HUES6 (cell line): Measurements from ENCODE around the gene GYPB.
A peak's percentile ranks its signal among the peaks of the same experiment; 100 is the strongest.
"Not testable (repeated sequence)": the region's sequence is repeated elsewhere in the genome, so short reads cannot be mapped to it uniquely, and the experiment has no call there.

Experiments
- H3K27ac ChIP-seq: 2 replicates; pipeline ENCODE4 v1.7.0; 2013; ENCODE audit warnings: low read depth, mild to moderate bottlenecking, low read length, inconsistent platforms
- H3K27me3 ChIP-seq: 2 replicates; pipeline ENCODE4 v1.6.1; 2013; ENCODE audit warnings: low read length; ENCODE audit not compliant: control insufficient read depth, insufficient read depth
- H3K36me3 ChIP-seq: 2 replicates; pipeline ENCODE4 v1.6.1; 2013; ENCODE audit warnings: low read length; ENCODE audit not compliant: control insufficient read depth, insufficient read depth
- H3K4me1 ChIP-seq: 2 replicates; pipeline ENCODE4 v1.6.1; 2013; ENCODE audit warnings: low read length; ENCODE audit not compliant: control insufficient read depth, insufficient read depth
- H3K4me3 ChIP-seq: 2 replicates; pipeline ENCODE4 v1.5.1; 2013; ENCODE audit warnings: low read depth, low read length
- H3K9ac ChIP-seq: one replicate; pipeline ENCODE4 v1.6.1; 2013; ENCODE audit warnings: mild to moderate bottlenecking, low read length
- H3K9me3 ChIP-seq: 2 replicates; pipeline ENCODE4 v1.6.1; 2013; ENCODE audit warnings: low read depth, low read length; ENCODE audit not compliant: control insufficient read depth, insufficient read depth

Gene GYPB

DNA sequence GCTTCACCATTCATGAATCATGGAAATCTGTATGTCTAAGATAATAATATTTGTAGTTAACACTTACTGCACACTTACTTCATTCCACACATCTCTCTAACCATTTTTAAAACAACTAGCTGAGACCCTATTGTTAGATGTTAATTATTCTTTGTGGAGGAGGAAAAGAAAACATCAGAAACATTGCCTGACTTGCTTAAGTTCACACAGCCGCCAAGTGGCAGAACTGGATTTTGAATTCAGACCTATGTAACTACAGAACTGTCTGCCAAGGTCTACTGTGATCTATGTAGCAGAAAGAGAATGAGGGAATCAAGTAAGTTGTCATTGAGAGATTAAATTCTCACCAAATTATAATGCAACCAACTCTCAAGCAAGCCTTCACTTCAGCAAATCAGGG lies 11.2 kb downstream of the GYPB start:
- H3K9ac ChIP-seq, H3K27ac ChIP-seq, H3K36me3 ChIP-seq, H3K27me3 ChIP-seq, H3K4me1 ChIP-seq, H3K4me3 ChIP-seq, H3K9me3 ChIP-seq: not testable (repeated sequence)

GRCh38 chr4:144006200-144006803 lies 12.9 kb downstream of the GYPB start:
- H3K27me3 ChIP-seq, H3K36me3 ChIP-seq, H3K4me1 ChIP-seq: not testable (repeated sequence)

GRCh38 chr4:144005558-144005953 lies 13.6 kb downstream of the GYPB start:
- not testable (repeated sequence) for H3K27ac ChIP-seq, H3K9me3 ChIP-seq, H3K4me3 ChIP-seq, H3K36me3 ChIP-seq, H3K27me3 ChIP-seq, H3K4me1 ChIP-seq, H3K9ac ChIP-seq

More at GRCh38 chr4:144006200-144006803, 12.9 kb downstream of the GYPB start:
- not testable (repeated sequence) for H3K27ac ChIP-seq, H3K9me3 ChIP-seq, H3K9ac ChIP-seq, H3K4me3 ChIP-seq

GRCh38 chr4:144004868-144005557 lies 14.2 kb downstream of the GYPB start:
- not testable (repeated sequence) for H3K4me3 ChIP-seq, H3K4me1 ChIP-seq, H3K9me3 ChIP-seq, H3K36me3 ChIP-seq, H3K27ac ChIP-seq, H3K27me3 ChIP-seq, H3K9ac ChIP-seq

DNA sequence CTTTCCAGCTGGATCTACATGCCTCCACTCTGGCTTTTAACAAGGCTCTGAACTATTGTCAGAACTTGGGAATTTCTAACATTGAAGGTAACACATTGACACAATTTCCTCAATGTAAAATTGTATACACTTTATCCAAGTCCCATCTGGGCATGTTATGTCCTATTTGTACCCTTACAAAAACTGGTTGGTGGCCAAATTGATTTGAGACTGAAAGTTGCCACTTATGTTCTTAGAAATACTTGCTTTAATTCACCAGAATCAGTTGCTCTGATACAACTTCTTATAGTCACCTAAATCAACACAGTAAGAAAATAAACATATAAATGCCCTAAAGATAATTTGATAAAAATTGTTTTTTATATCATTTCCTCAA lies 15.3 kb downstream of the GYPB start:
- H3K4me3 ChIP-seq, H3K4me1 ChIP-seq, H3K9ac ChIP-seq, H3K36me3 ChIP-seq, H3K27me3 ChIP-seq, H3K9me3 ChIP-seq, H3K27ac ChIP-seq: not testable (repeated sequence)

DNA sequence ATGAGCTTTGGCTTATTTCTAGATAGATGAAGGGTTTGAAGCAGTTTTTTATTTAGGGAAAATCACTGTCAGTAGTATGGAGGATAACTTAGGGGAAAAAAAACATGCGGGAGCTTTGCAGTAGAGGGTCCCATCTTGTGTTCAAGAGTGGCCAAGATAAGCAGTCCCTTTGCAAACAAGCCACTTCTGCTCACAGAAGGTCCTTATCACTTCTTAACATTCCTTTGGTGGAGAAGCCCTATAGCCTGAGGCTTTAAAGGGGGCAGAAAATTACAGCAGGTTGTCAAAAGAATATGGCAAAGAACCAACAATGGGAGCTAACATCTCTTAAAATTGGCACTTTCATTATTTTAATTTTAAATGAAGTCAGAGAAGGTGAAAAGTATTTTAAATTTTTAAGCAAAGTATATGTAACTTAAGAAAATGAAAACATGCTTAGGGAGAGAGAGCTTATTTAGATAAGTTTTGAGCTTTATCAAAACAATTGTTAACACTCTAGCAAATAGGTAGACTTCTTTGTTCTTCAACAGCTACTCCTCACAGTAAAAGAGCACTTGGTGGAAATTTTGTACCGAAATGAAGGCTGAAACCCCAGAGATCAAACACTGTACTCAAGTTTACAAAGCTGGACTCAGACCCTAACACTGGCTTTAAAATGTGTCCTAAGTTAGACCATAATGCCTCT lies 15.8 kb downstream of the GYPB start:
- not testable (repeated sequence) for H3K4me1 ChIP-seq, H3K36me3 ChIP-seq, H3K27me3 ChIP-seq, H3K9me3 ChIP-seq, H3K4me3 ChIP-seq, H3K9ac ChIP-seq, H3K27ac ChIP-seq

DNA sequence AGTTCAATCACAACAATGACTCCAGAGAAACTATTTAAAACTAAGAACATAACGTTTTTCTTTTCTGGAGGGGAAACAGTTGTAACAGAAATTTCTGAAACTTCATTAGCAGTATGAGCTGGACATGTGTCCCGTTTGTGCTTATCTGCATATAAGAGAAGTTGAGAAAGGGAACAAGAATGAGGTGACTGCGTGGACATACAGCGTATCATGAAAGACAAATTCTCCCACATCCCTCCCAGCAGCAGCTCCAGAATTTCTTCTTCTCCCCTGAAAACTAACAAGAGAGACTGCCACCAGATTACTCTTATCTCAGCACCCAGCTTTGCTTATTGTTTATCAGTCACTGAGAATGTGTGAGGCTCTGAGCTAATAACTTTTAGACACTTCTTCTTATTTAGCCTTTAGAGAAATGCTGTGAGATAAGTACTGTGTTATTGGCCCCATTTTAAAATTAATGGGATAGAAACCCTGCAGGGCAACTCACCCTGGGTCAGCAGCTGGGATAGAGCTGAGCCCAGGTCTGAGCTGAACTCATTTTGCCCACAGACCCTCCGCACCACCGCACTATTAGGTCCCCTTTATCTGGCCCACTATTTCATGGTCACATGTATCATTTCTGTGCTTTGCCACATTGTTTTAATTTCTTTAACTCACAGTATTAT lies 18.7 kb downstream of the GYPB start:
- not testable (repeated sequence) for H3K9me3 ChIP-seq, H3K27ac ChIP-seq

GRCh38 chr4:143996193-143996592 lies 23.0 kb downstream of the GYPB start:
- not testable (repeated sequence) for H3K36me3 ChIP-seq, H3K9me3 ChIP-seq

More for the DNA sequence above, 18.7 kb downstream of the GYPB start:
- H3K27me3 ChIP-seq, H3K9ac ChIP-seq, H3K4me3 ChIP-seq, H3K36me3 ChIP-seq, H3K4me1 ChIP-seq: not testable (repeated sequence)

DNA sequence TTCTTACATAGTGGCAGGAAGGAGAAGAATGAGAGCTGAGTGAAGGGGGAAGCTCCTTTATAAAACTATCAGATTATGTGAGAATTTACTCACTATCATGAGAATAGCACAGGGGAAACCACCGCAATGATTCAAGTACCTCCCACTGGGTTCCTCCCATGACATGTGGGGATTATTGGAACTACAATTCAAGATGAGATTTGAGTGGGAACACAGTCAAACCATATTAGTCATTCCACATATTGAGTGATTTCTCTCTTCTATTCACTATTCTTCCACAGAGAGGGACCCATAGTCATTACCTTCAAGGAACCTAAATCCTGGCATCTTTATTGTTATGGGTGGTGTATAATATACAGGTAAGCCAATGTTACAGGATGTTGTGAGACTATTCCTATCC lies 27.4 kb downstream of the GYPB start:
- not testable (repeated sequence) for H3K27ac ChIP-seq, H3K27me3 ChIP-seq, H3K36me3 ChIP-seq, H3K9ac ChIP-seq, H3K9me3 ChIP-seq, H3K4me3 ChIP-seq, H3K4me1 ChIP-seq

More at GRCh38 chr4:143996193-143996592, 23.0 kb downstream of the GYPB start:
- H3K27ac ChIP-seq, H3K9ac ChIP-seq, H3K27me3 ChIP-seq, H3K4me1 ChIP-seq, H3K4me3 ChIP-seq: not testable (repeated sequence)

- H3K4me1 ChIP-seq: peaks cover 10% of the 10 kb centered on the region
- H3K9me3 ChIP-seq, H3K9ac ChIP-seq, H3K36me3 ChIP-seq, H3K27ac ChIP-seq, H3K4me3 ChIP-seq, H3K27me3 ChIP-seq: not testable (repeated sequence)
Measured at GRCh38 chr4:143990717-143991116, 28.5 kb downstream of the GYPB start.

- Histone ChIP-seq H3K36me3 (no peaks in the 10 kb centered on the region), H3K27me3 (no peaks in the 10 kb centered on the region), H3K27ac (peak overlapping the region; percentile 71), H3K9me3 (no peaks in the 10 kb centered on the region), H3K4me1 (peaks cover 12% of the 10 kb centered on the region), H3K9ac (no peak overlapping the region), H3K4me3 (0 out of 2 replicates have a peak overlapping the region, but pooled peaks have one; percentile 9)
Measured at GRCh38 chr4:143986180-143986579, 33.0 kb downstream of the GYPB start.
